IgD-negative memory B cell (primary cell): Measurements from ENCODE around the gene CERT1. TPM values are rescaled to one million over a fixed set of nuclear protein-coding genes. Genes with fewer than 3 reads are reported as not detected.
A peak's percentile ranks its signal among the peaks of the same experiment; 100 is the strongest.
"Not testable (repeated sequence)": the region's sequence is repeated elsewhere in the genome, so short reads cannot be mapped to it uniquely, and the experiment has no call there.

ENCODE experiments used
- H3K27ac Mint-ChIP-seq, 3 donors: one replicate each; pipeline ENCODE4 v1.8.0; 2020 to 2022; ENCODE audit warnings: mild to moderate bottlenecking in 3 of 3, mixed read lengths in 3 of 3, moderate library complexity in 1 of 3
- H3K27me3 Mint-ChIP-seq: one replicate; pipeline ENCODE4 v1.8.0; 2021; ENCODE audit warnings: mixed read lengths
- H3K36me3 Mint-ChIP-seq: one replicate; pipeline ENCODE4 v1.8.0; 2020; ENCODE audit warnings: mild to moderate bottlenecking, mixed read lengths
- H3K4me1 Mint-ChIP-seq, 3 donors: one replicate each; pipeline ENCODE4 v1.8.0; 2020 to 2022; ENCODE audit warnings: mixed read lengths in 3 of 3, mild to moderate bottlenecking in 1 of 3
- H3K4me3 Mint-ChIP-seq, 4 donors: one replicate each; pipeline ENCODE4 v1.8.0; 2020 to 2022; ENCODE audit warnings: mild to moderate bottlenecking in 4 of 4, mixed read lengths in 4 of 4, moderate library complexity in 3 of 4
- H3K9me3 Mint-ChIP-seq, 3 donors: one replicate each; pipeline ENCODE4 v1.8.0; 2020 to 2021; ENCODE audit warnings: mixed read lengths in 3 of 3, mild to moderate bottlenecking in 1 of 3
- polyA plus RNA-seq: library from polyadenylated mRNA; unstranded; fragments of 300-500 nt; fragmentation: Illumina TruSeq; gene quantifications from one replicate; pipeline ENCODE4 v1.2.3, GENCODE V29; 2021

The CERT1 gene
- 17.7 TPM for polyA plus RNA-seq

GRCh38 chr5:75511435-75512382, at the start of gene CERT1, which contains the start of gene POLK:
CERT1 (minus strand) TSS chr5:75511629; CDS start chr5:75511207, 422 bp downstream.
POLK (plus strand) TSS chr5:75511891.
- peaks cover 7% of the 10 kb centered on the region for H3K36me3 Mint-ChIP-seq
- peaks cover 53 to 55% (median 55%) of the 10 kb centered on the region in 3 donors for H3K4me1 Mint-ChIP-seq
- peak within 1 kb of the TSS; percentile 97 to 99 (median 98) for H3K4me3 Mint-ChIP-seq
- H3K9me3 Mint-ChIP-seq: peaks cover 0 to 4% (median 0%) of the 10 kb centered on the region in 3 donors
- H3K27me3 Mint-ChIP-seq: no peaks in the 10 kb centered on the region
- peak within 1 kb of the TSS; percentile 95 to 97 (median 95) for H3K27ac Mint-ChIP-seq

GRCh38 chr5:75560655-75561054, 49.2 kb upstream of the CERT1 start:
- H3K4me3 Mint-ChIP-seq, H3K27me3 Mint-ChIP-seq: not testable (repeated sequence)
- Mint-ChIP-seq H3K9me3 (peaks cover 2 to 18% (median 12%) of the 10 kb centered on the region in 3 donors), H3K27ac (peak overlapping the region in 1 of 3 donors; percentile 24), H3K4me1 (peaks cover 9 to 27% (median 14%) of the 10 kb centered on the region in 3 donors), H3K36me3 (peaks cover 33% of the 10 kb centered on the region)

- H3K27ac Mint-ChIP-seq: no peak overlapping the region
- H3K36me3 Mint-ChIP-seq: peaks cover 28% of the 10 kb centered on the region
Observed at GRCh38 chr5:75558981-75559632, 47.7 kb upstream of the CERT1 start.

GRCh38 chr5:75558221-75558620, 46.8 kb upstream of the CERT1 start:
- Mint-ChIP-seq H3K4me1 (peaks cover 6 to 17% (median 12%) of the 10 kb centered on the region in 3 donors), H3K27me3 (no peaks in the 10 kb centered on the region), H3K27ac (no peak overlapping the region), H3K36me3 (peaks cover 27% of the 10 kb centered on the region), H3K9me3 (peaks cover 0 to 7% (median 6%) of the 10 kb centered on the region in 3 donors), H3K4me3 (no peak overlapping the region)

More at GRCh38 chr5:75558981-75559632, 47.7 kb upstream of the CERT1 start:
- Mint-ChIP-seq H3K4me3 (no peak overlapping the region), H3K4me1 (peaks cover 8 to 22% (median 12%) of the 10 kb centered on the region in 3 donors), H3K9me3 (peaks cover 2 to 16% (median 12%) of the 10 kb centered on the region in 3 donors), H3K27me3 (no peaks in the 10 kb centered on the region)

GRCh38 chr5:75553358-75553757, 41.9 kb upstream of the CERT1 start:
- no peaks in the 10 kb centered on the region for H3K27me3 Mint-ChIP-seq
- H3K36me3 Mint-ChIP-seq: peaks cover 26% of the 10 kb centered on the region
- H3K9me3 Mint-ChIP-seq: no peaks in the 10 kb centered on the region
- H3K27ac Mint-ChIP-seq: peak overlapping the region in 1 of 3 donors; percentile 5
- peaks cover 3 to 13% (median 9%) of the 10 kb centered on the region in 3 donors for H3K4me1 Mint-ChIP-seq
- H3K4me3 Mint-ChIP-seq: no peak overlapping the region

GRCh38 chr5:75552764-75553163, 41.3 kb upstream of the CERT1 start:
- Mint-ChIP-seq H3K27me3 (no peaks in the 10 kb centered on the region), H3K9me3 (no peaks in the 10 kb centered on the region), H3K4me1 (peaks cover 1 to 13% (median 7%) of the 10 kb centered on the region in 3 donors), H3K4me3 (no peak overlapping the region), H3K36me3 (peaks cover 26% of the 10 kb centered on the region), H3K27ac (peak overlapping the region in 1 of 3 donors; percentile 5)

GRCh38 chr5:75551471-75551870, 40.0 kb upstream of the CERT1 start:
- Mint-ChIP-seq H3K27me3 (no peaks in the 10 kb centered on the region), H3K9me3 (no peaks in the 10 kb centered on the region), H3K36me3 (peaks cover 20% of the 10 kb centered on the region), H3K4me3 (no peak overlapping the region), H3K4me1 (peaks cover 1 to 13% (median 3%) of the 10 kb centered on the region in 3 donors), H3K27ac (no peak overlapping the region)

- H3K27me3 Mint-ChIP-seq: no peaks in the 10 kb centered on the region
- H3K4me3 Mint-ChIP-seq: no peak overlapping the region
- H3K27ac Mint-ChIP-seq: peak overlapping the region in 1 of 3 donors; percentile 5
- H3K36me3 Mint-ChIP-seq: peaks cover 15% of the 10 kb centered on the region
- peaks cover 0 to 9% (median 1%) of the 10 kb centered on the region in 3 donors for H3K4me1 Mint-ChIP-seq
- H3K9me3 Mint-ChIP-seq: no peaks in the 10 kb centered on the region
Observed at GRCh38 chr5:75550597-75550996, 39.2 kb upstream of the CERT1 start.

- Mint-ChIP-seq H3K4me3 (no peak overlapping the region), H3K27me3 (no peaks in the 10 kb centered on the region), H3K27ac (no peak overlapping the region), H3K9me3 (no peaks in the 10 kb centered on the region), H3K36me3 (peaks cover 12% of the 10 kb centered on the region), H3K4me1 (peaks cover 2 to 5% (median 4%) of the 10 kb centered on the region in 3 donors)
Observed at GRCh38 chr5:75547812-75548211, 36.4 kb upstream of the CERT1 start.

GRCh38 chr5:75546830-75547229, 35.4 kb upstream of the CERT1 start:
- no peaks in the 10 kb centered on the region for H3K27me3 Mint-ChIP-seq
- H3K36me3 Mint-ChIP-seq: peaks cover 11% of the 10 kb centered on the region
- H3K27ac Mint-ChIP-seq: peak overlapping the region in 1 of 3 donors; percentile 60
- no peak overlapping the region for H3K4me3 Mint-ChIP-seq
- H3K4me1 Mint-ChIP-seq: peaks cover 4 to 10% (median 6%) of the 10 kb centered on the region in 3 donors
- H3K9me3 Mint-ChIP-seq: no peaks in the 10 kb centered on the region

- Mint-ChIP-seq H3K4me3 (no peak overlapping the region), H3K27ac (no peak overlapping the region), H3K9me3 (no peaks in the 10 kb centered on the region), H3K36me3 (peaks cover 7% of the 10 kb centered on the region), H3K4me1 (peaks cover 5 to 8% (median 7%) of the 10 kb centered on the region in 3 donors), H3K27me3 (no peaks in the 10 kb centered on the region)
Observed at GRCh38 chr5:75545131-75545530, 33.7 kb upstream of the CERT1 start.

- Mint-ChIP-seq H3K4me1 (peaks cover 17 to 27% (median 25%) of the 10 kb centered on the region in 3 donors), H3K9me3 (peaks cover 1 to 17% (median 8%) of the 10 kb centered on the region in 3 donors), H3K27me3 (no peaks in the 10 kb centered on the region), H3K4me3 (no peak overlapping the region), H3K27ac (no peak overlapping the region), H3K36me3 (peaks cover 23% of the 10 kb centered on the region)
Observed at GRCh38 chr5:75538211-75538610, 26.8 kb upstream of the CERT1 start.

GRCh38 chr5:75536694-75537360, 25.4 kb upstream of the CERT1 start:
- peaks cover 14 to 26% (median 26%) of the 10 kb centered on the region in 3 donors for H3K4me1 Mint-ChIP-seq
- H3K36me3 Mint-ChIP-seq: peaks cover 23% of the 10 kb centered on the region
- peak overlapping the region in 1 of 3 donors; percentile 17 for H3K27ac Mint-ChIP-seq
- peaks cover 2 to 18% (median 9%) of the 10 kb centered on the region in 3 donors for H3K9me3 Mint-ChIP-seq
- no peaks in the 10 kb centered on the region for H3K27me3 Mint-ChIP-seq
- peak overlapping the region in 1 of 4 donors; percentile 66 for H3K4me3 Mint-ChIP-seq

GRCh38 chr5:75536147-75536546, 24.7 kb upstream of the CERT1 start:
- Mint-ChIP-seq H3K27ac (no peak overlapping the region), H3K36me3 (peaks cover 23% of the 10 kb centered on the region), H3K9me3 (peaks cover 2 to 18% (median 9%) of the 10 kb centered on the region in 3 donors), H3K4me3 (peak overlapping the region in 1 of 4 donors; percentile 46), H3K27me3 (no peaks in the 10 kb centered on the region), H3K4me1 (peaks cover 14 to 26% (median 23%) of the 10 kb centered on the region in 3 donors)
